GM10847 (cell line): ENCODE results near the gene NIT2.

Experiments
- POLR2A ChIP-seq: IDR thresholded peaks from 2 replicates; pipeline ENCODE4 v1.6.1; 2011; ENCODE audit not compliant: insufficient read length; ENCODE audit errors: extremely low read depth

The NIT2 gene

DNA sequence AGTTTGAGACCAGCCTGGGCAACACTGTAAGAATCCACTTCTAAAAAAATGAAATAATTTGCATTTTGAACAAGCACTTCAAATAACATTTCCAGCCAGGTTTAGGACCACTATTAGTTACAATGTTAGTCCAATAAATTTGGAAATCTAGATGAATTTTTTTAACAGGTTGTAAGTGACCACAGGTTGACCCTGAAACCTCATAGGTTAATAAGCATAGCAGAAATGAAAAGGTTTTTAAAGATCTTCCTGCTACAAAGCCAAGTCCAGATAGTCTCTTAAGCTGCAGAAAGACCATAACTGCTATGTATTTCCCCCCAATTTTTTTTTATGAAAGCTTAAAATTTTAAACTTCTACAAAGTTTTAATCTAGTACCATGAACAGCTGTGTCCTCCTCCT is 1.5 kb upstream of the NIT2 start:
- no peak for TF ChIP-seq POLR2A

GRCh38 chr3:100333970-100334487 is 528 bp upstream of the NIT2 start:
- no peak for TF ChIP-seq POLR2A

DNA sequence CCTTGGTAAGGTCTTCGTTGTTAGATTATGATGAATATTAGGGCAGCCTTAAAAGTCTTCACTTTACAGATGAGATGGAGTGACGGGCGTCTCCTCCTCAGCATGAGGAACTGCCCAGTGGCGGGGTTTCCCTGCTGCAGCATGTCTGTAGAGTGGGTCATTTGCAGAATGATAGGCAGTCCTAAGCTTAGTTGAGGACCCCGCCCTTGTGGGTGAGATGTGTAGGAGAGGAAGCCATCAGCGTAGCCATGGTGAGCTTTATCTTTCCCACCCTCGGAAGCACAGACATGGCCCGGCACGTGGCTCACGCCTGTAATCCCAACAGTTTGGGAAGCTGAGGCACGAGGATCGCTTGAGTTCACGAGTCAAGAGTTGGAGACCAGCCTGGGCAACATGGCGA is 877 bp downstream of the NIT2 start:
- TF ChIP-seq POLR2A, result no peak

GRCh38 chr3:100338911-100339310 is 4.4 kb downstream of the NIT2 start:
- TF ChIP-seq POLR2A, result no peak

DNA sequence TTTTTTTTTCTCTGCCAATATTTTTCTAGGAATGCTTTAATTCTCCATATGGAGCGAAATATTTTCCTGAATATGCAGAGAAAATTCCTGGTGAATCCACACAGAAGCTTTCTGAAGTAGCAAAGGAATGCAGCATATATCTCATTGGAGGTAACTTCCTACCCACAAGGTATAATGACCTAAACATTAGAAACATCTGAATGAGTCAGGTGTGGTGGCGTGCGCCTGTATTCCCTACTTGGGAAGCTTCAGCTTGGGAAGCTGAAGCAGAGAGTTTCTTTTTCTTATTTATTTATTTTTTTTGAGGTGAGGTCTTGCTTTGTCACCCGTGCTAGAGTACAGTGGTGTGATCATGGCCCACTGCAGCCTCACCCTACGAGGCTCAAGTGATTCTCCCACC is 5.2 kb downstream of the NIT2 start:
- TF ChIP-seq POLR2A, result no peak

DNA sequence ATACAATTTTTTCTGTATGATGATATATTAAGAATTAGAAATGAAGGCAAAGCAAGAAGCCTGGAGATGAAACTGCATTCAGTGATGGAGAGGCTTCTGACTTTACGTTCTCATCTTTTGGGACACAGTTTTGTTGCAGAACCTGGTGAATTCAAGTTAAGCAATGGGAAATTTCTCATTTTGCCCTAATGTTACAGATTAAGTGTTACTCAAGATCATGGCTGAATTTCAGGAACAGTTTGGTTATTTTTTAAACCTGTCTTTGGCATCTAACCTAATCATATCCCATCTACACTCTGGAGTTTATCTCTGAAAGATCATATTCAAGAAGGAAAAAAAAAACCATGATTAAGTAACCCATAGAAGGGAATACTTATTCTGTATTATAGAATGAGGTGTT is 6.0 kb downstream of the NIT2 start:
- TF ChIP-seq POLR2A, result no peak

- no peak for TF ChIP-seq POLR2A
Observed at GRCh38 chr3:100348727-100349126, 14.2 kb downstream of the NIT2 start.

- TF ChIP-seq POLR2A, result no peak
Observed at GRCh38 chr3:100352296-100353231, 18.0 kb downstream of the NIT2 start.

DNA sequence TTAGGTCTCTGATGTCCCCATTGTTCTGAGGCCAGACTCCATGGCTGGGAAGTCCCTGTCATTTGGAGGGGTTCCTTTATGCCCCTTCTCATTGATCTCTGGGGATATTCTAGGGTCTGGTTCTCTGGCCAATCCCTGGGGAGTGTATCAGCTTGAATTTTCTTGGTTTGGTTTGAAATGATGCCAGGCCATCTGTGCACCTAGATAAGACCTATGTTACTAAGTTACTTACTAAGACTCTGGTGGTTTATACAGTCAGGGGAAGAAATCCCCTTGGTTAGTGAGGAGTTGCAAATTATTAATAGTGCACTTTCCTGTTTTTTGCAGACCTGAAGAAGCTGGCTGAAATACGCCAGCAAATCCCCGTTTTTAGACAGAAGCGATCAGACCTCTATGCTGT is 20.3 kb downstream of the NIT2 start:
- TF ChIP-seq POLR2A, result no peak

DNA sequence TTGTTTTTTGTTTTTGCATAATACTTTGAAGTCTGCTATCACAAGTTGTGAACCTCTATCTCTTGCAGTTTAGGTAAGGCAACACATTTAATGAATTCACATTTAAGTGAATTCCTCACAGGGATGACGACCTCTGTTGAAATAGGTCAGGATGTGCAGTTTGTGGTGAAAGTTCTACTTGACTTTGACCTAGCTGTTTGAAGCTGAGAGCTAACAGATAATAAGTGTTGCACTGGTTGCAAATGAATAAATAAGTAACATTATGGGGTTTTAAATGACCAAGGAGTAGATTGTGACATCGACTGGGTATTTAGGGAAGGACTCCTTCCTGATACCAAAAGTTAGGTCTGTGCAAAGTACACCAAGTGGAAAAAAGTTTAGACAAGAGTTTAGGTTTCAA is 23.9 kb downstream of the NIT2 start:
- no peak for TF ChIP-seq POLR2A

DNA sequence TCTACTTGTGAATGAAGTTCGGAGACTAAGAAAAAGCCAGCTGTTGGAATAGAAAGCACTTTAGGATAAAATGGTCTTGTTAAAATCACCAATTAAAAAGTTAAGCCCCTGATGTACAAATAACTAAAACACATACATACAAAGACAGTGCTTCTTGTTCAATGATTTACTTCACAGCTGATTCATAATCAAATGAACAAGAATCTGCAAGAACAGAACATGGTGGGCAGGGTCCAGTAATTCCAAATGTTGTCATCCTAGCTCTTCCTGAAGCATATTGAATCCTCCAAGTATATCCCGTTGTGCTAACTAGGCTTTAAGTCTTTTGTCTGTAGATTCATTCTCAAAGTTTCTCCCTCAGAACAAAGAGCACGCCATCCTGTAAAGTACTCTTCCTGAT is 24.5 kb downstream of the NIT2 start:
- TF ChIP-seq POLR2A, result no peak

DNA sequence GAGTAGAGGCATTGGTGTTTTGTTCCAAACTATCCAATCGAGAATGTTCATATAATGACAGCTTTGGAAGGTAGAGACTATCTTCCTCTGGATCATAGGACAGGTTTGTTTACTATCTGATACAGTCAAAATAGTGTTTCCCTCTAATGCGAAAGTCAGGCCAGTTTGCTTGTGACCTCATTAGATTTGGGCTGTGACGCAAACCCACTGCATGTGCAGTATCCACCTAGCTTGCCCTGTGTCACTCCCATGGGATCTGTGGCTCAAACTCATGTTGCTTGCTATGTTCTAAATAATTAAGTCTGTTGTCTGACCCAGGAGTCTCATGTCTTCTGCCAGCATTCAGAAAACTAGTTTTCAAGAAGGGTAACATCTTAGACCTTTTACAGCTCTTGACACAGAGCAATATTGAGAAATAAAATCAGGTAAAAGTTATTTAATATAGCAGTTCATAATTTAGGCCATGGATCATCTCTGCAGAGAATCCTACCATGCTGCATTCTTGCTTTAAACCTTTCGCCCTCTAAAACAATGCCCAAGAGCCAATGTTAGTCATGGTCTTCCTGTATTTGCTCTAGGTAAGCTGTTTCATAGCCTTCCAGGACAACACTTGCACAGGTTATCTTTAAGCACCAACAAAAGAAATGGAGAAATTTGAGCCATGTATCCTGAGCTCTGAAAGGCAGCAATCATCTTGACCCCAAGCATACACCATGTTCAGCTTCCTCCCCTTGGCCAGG is 26.4 kb downstream of the NIT2 start:
- TF ChIP-seq POLR2A, result no peak

- TF ChIP-seq POLR2A, result no peak
Observed at GRCh38 chr3:100361897-100362296, 27.3 kb downstream of the NIT2 start.

GRCh38 chr3:100364421-100364820 is 29.9 kb downstream of the NIT2 start:
- TF ChIP-seq POLR2A, result no peak

GRCh38 chr3:100366424-100366823 is 31.9 kb downstream of the NIT2 start:
- no peak for TF ChIP-seq POLR2A

- TF ChIP-seq POLR2A, result no peak
Observed at GRCh38 chr3:100368441-100368840, 33.9 kb downstream of the NIT2 start.
